ENCODE results near the gene POTED. TPM values are rescaled to one million over a fixed set of nuclear protein-coding genes. Genes with fewer than 3 reads are reported as not detected.

The POTED gene
- total RNA-seq, result not detected in 2 replicates

DNA sequence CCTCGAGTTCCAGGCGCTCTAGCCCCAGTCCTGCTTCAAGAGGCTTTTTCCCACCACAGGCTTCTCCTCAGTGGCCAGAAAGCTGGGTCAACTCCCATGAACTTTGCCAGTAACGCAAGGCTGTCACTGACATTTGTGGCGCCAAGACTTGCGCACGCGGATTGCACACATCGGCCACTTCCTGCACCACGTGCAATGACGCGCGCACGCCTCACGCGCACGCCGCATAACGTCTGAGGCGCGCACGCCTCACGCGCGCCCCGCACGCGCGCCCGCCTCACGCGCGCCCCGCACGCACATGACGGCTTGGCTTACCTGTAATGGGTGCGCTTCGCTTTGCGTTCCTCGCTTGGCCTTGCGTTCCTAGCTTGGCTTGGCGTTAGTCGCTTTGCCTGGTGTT lies at the start of gene POTED:
POTED (plus strand) TSS at position 301 of the 400 bp plus-strand sequence. CDS start 452 bp downstream, outside the sequence.

